Mesothelial cell of epicardium (in vitro differentiated cells): ENCODE measurements around the gene PEG3. TPM values are rescaled to one million over a fixed set of nuclear protein-coding genes. Genes with fewer than 3 reads are reported as not detected.

ENCODE experiments used
- DNase-seq, 2 experiments: peaks; one replicate each; pipeline ENCODE4 v3.0.0; 2021; ENCODE audit warnings: low spot score in 2 of 2; ENCODE audit not compliant: unreplicated experiment in 2 of 2
- H3K27ac Mint-ChIP-seq: 2 replicates; pipeline ENCODE4 v1.8.0; 2021; ENCODE audit warnings: mixed read lengths
- H3K27me3 Mint-ChIP-seq: 2 replicates; pipeline ENCODE4 v1.8.0; 2021; ENCODE audit warnings: low read depth, mixed read lengths
- H3K36me3 Mint-ChIP-seq: 2 replicates; pipeline ENCODE4 v1.8.0; 2021; ENCODE audit warnings: mixed read lengths
- H3K4me1 Mint-ChIP-seq: 2 replicates; pipeline ENCODE4 v1.8.0; 2021; ENCODE audit warnings: mixed read lengths
- H3K4me3 Mint-ChIP-seq: 2 replicates; pipeline ENCODE4 v1.8.0; 2021; ENCODE audit warnings: mild to moderate bottlenecking, moderate library complexity, mixed read lengths
- H3K9me3 Mint-ChIP-seq: 2 replicates; pipeline ENCODE4 v1.8.0; 2021; ENCODE audit warnings: mixed read lengths
- CTCF ChIP-seq: fragments of 200-600 bp; sonication (generic); IDR thresholded peaks from one replicate; pipeline ENCODE4 v1.5.0; 2021; ENCODE audit warnings: antibody characterized with exemption; ENCODE audit not compliant: unreplicated experiment
- total RNA-seq: library from RNA; stranded (reverse); gene quantifications from 3 replicates; pipeline ENCODE4 v1.2.1, GENCODE V29; 2021

PEG3 gene
- total RNA-seq, 1 donor from 2014 or later = not detected

GRCh38 chr19:56842412-56842811 is 1.9 kb upstream of the PEG3 start:
- no peak for DNase-seq
- Mint-ChIP-seq H3K4me3 (no peak overlapping the region), H3K27ac (no peak overlapping the region), H3K9me3 (peaks cover 43% of the 10 kb centered on the region), H3K36me3 (peaks cover 9% of the 10 kb centered on the region), H3K4me1 (no peaks in the 10 kb centered on the region), H3K27me3 (no peaks in the 10 kb centered on the region)
- TF ChIP-seq CTCF = no peak

DNA sequence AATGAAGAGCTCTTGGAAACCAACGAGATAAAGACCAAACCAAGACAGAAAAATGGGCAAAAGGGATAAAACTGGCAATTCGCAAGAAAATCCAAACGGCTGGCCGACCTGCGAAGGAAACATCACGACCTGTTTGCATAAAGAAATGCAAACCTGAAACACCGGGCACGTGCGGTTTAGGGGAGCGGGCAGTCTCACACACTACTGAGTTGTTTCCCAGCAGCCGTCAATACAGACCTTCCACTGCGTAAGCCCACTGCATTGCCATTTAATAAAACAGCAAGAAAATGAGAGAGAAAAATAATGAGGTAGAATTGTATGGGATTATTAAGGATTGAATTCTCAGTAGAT is 642 bp upstream of the PEG3 start:
- peaks cover 12% of the 10 kb centered on the region for H3K36me3 Mint-ChIP-seq
- peaks cover 41% of the 10 kb centered on the region for H3K9me3 Mint-ChIP-seq
- H3K4me3 Mint-ChIP-seq = no peak overlapping the region
- no peaks in the 10 kb centered on the region for H3K27me3 Mint-ChIP-seq
- no peaks in the 10 kb centered on the region for H3K4me1 Mint-ChIP-seq
- no peak for DNase-seq
- no peak for TF ChIP-seq CTCF
- H3K27ac Mint-ChIP-seq = no peak overlapping the region

DNA sequence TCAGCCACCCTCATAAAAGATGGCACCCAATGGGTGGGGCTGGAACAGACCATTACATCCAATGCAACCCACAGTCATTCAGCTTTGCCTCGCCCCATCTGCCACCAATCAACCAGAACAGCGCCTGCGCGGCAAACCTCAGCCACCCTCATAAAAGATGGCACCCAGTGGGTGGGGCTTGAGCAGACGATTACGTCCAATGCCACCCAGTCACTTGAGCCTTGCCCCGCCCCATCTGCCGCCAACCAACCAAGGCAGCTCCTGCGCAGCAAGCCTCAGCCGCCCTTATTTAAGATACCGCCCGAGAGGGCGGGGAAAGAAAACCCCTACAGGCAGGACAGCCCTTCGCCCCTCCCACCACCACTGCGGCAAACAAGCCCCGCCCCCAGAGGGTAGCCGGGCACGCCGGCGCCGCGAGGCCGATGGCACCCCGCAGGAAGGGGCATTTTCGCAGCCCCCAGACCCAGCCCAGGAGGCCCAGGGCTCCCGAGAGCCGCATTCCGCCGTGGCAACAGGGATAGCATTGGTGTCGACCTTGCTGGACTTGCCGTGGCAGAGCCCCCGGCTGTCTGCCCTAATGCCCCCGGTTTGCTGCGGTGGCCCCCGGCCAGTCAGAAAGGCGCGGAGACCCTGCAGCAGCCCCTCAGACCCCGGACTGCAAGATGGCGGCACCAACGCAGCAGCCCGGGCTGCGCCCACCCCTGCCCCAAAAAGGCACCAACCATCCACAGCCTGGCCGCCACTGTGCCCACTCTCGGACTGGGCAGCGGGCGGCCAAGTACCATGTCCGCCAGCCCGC is 675 bp downstream of the PEG3 start:
- peaks cover 10% of the 10 kb centered on the region for H3K36me3 Mint-ChIP-seq
- DNase-seq = no peak
- no peaks in the 10 kb centered on the region for H3K4me1 Mint-ChIP-seq
- H3K4me3 Mint-ChIP-seq = no peak overlapping the region
- H3K27me3 Mint-ChIP-seq = no peaks in the 10 kb centered on the region
- TF ChIP-seq CTCF = no peak
- peaks cover 48% of the 10 kb centered on the region for H3K9me3 Mint-ChIP-seq
- H3K27ac Mint-ChIP-seq = no peak overlapping the region

DNA sequence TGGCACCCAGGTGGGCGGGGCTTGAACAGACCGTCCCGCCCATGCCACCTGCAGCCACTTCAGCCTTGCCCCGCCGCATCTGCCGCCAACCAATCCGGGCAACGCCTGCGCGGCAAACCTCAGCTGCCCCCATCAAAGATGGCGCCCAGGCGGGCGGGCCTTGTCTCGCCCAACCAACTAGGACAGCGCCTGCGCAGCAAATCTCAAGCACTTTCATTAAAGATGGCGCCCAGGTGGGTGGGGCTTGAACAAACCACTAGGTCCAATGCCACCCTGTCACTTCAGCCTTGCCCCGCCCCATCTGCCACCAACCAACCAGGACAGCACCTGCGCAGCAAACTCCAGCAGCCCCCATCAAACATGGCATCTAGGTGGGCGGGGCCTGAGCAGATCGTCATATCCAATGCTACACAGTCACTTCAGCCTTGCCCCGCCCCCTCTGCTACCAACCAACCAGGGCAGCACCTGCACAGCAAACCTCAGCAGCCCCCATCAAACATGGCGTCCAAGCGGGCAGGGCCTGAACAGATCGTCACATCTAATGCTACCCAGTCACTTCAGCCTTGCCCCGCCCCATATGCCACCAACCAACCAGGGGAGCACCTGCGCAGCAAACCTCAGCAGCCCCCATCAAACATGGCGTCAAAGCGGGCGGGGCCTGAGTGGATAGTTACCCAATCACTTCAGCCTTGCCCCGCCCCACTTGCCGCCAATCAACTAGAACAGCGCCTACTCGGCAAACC is 1.4 kb downstream of the PEG3 start:
- Mint-ChIP-seq H3K4me1 (no peaks in the 10 kb centered on the region), H3K27me3 (no peaks in the 10 kb centered on the region), H3K4me3 (no peak overlapping the region), H3K36me3 (peaks cover 9% of the 10 kb centered on the region), H3K27ac (no peak overlapping the region), H3K9me3 (peaks cover 52% of the 10 kb centered on the region)
- TF ChIP-seq CTCF = no peak
- no peak for DNase-seq

- Mint-ChIP-seq H3K27me3 (no peaks in the 10 kb centered on the region), H3K27ac (no peak overlapping the region), H3K9me3 (peaks cover 59% of the 10 kb centered on the region), H3K4me1 (no peaks in the 10 kb centered on the region), H3K4me3 (no peak overlapping the region), H3K36me3 (peaks cover 11% of the 10 kb centered on the region)
- no peak for TF ChIP-seq CTCF
- DNase-seq = no peak
Observed at GRCh38 chr19:56838024-56838908, 2.3 kb downstream of the PEG3 start.
